ENCODE measurements around the gene SPATA20. TPM values are rescaled to one million over a fixed set of nuclear protein-coding genes. Genes with fewer than 3 reads are reported as not detected.

The SPATA20 gene
- total RNA-seq, 1 donor from 2014 or later, result 71.7 TPM

- no peak overlapping the region for H3K27ac Mint-ChIP-seq
- TF ChIP-seq CTCF (IDR thresholded peaks at IDR 0.05; ENCODE audit: unreplicated experiment), result no peak
- no peaks in the 10 kb centered on the region for H3K27me3 Mint-ChIP-seq (ENCODE audit: low read depth)
- no peak for DNase-seq (ENCODE audit: low spot score in 2 of 2, unreplicated experiment in 2 of 2)
- H3K4me1 Mint-ChIP-seq, result peaks cover 7% of the 10 kb centered on the region
- H3K36me3 Mint-ChIP-seq, result peaks cover 1% of the 10 kb centered on the region
- no peak overlapping the region for H3K4me3 Mint-ChIP-seq
- H3K9me3 Mint-ChIP-seq, result no peaks in the 10 kb centered on the region
Measured at GRCh38 chr17:50577451-50577954, 30.5 kb downstream of the SPATA20 start.

GRCh38 chr17:50578173-50578572 lies 31.2 kb downstream of the SPATA20 start:
- DNase-seq (ENCODE audit: low spot score in 2 of 2, unreplicated experiment in 2 of 2), result no peak
- H3K27me3 Mint-ChIP-seq (ENCODE audit: low read depth), result no peaks in the 10 kb centered on the region
- TF ChIP-seq CTCF (IDR thresholded peaks at IDR 0.05; ENCODE audit: unreplicated experiment), result no peak

GRCh38 chr17:50579399-50579798 lies 32.4 kb downstream of the SPATA20 start:
- Mint-ChIP-seq H3K9me3 (no peaks in the 10 kb centered on the region), H3K36me3 (no peaks in the 10 kb centered on the region), H3K4me3 (no peak overlapping the region), H3K4me1 (peaks cover 25% of the 10 kb centered on the region), H3K27me3 (ENCODE audit: low read depth) (no peaks in the 10 kb centered on the region), H3K27ac (no peak overlapping the region)
- DNase-seq (ENCODE audit: low spot score in 2 of 2, unreplicated experiment in 2 of 2), result no peak
- no peak for TF ChIP-seq CTCF (IDR thresholded peaks at IDR 0.05; ENCODE audit: unreplicated experiment)

More at GRCh38 chr17:50578173-50578572, 31.2 kb downstream of the SPATA20 start:
- Mint-ChIP-seq H3K27ac (no peak overlapping the region), H3K36me3 (peaks cover 1% of the 10 kb centered on the region), H3K4me1 (peaks cover 13% of the 10 kb centered on the region), H3K9me3 (no peaks in the 10 kb centered on the region), H3K4me3 (no peak overlapping the region)

- Mint-ChIP-seq H3K27me3 (ENCODE audit: low read depth) (no peaks in the 10 kb centered on the region), H3K36me3 (no peaks in the 10 kb centered on the region), H3K9me3 (no peaks in the 10 kb centered on the region), H3K27ac (no peak overlapping the region), H3K4me1 (peaks cover 32% of the 10 kb centered on the region), H3K4me3 (no peak overlapping the region)
- no peak for DNase-seq (ENCODE audit: low spot score in 2 of 2, unreplicated experiment in 2 of 2)
- no peak for TF ChIP-seq CTCF (IDR thresholded peaks at IDR 0.05; ENCODE audit: unreplicated experiment)
Measured at GRCh38 chr17:50580646-50581045, 33.7 kb downstream of the SPATA20 start.

- H3K27ac Mint-ChIP-seq, result no peak overlapping the region
- no peak for DNase-seq (ENCODE audit: low spot score in 2 of 2, unreplicated experiment in 2 of 2)
- H3K27me3 Mint-ChIP-seq (ENCODE audit: low read depth), result no peaks in the 10 kb centered on the region
- no peaks in the 10 kb centered on the region for H3K36me3 Mint-ChIP-seq
- TF ChIP-seq CTCF (IDR thresholded peaks at IDR 0.05; ENCODE audit: unreplicated experiment), result no peak
- peaks cover 39% of the 10 kb centered on the region for H3K4me1 Mint-ChIP-seq
- no peak overlapping the region for H3K4me3 Mint-ChIP-seq
- no peaks in the 10 kb centered on the region for H3K9me3 Mint-ChIP-seq
Measured at GRCh38 chr17:50581316-50581715, 34.3 kb downstream of the SPATA20 start.

- H3K9me3 Mint-ChIP-seq, result no peaks in the 10 kb centered on the region
- no peaks in the 10 kb centered on the region for H3K27me3 Mint-ChIP-seq (ENCODE audit: low read depth)
- no peak for TF ChIP-seq CTCF (IDR thresholded peaks at IDR 0.05; ENCODE audit: unreplicated experiment)
- H3K4me3 Mint-ChIP-seq, result no peak overlapping the region
- H3K27ac Mint-ChIP-seq, result no peak overlapping the region
- peaks cover 43% of the 10 kb centered on the region for H3K4me1 Mint-ChIP-seq
- no peak for DNase-seq (ENCODE audit: low spot score in 2 of 2, unreplicated experiment in 2 of 2)
- H3K36me3 Mint-ChIP-seq, result no peaks in the 10 kb centered on the region
Measured at GRCh38 chr17:50582741-50583140, 35.8 kb downstream of the SPATA20 start.

All from mesothelial cell of epicardium (in vitro differentiated cells).